ENCODE measurements around the gene ATP2B2. TPM values are rescaled to one million over a fixed set of nuclear protein-coding genes. Genes with fewer than 3 reads are reported as not detected.

The ATP2B2 gene
- polyA plus RNA-seq, 2 of the 4 experiments (the other 2 are of a cell fraction), result 0.03 to 0.04 TPM

- DNase-seq (ENCODE audit: low read depth in 1 of 2, low spot score in 1 of 2) (no peak), ATAC-seq (no peak)
- 91% methylated on average over 13 of the region's 13 CpGs for WGBS (ENCODE audit: missing lambda C conversion rate)
Measured at GRCh38 chr3:10279384-10280176, 225.8 kb downstream of the ATP2B2 start.

GRCh38 chr3:10278501-10278900, 226.9 kb downstream of the ATP2B2 start:
- DNase-seq (ENCODE audit: low read depth in 1 of 2, low spot score in 1 of 2) (no peak), FAIRE-seq (no peak), ATAC-seq (no peak; a peak in 1 of 6 replicates)
- ChIA-PET POLR2A (interaction anchor here (0.5 kb wide), 1 partner anchor 441 kb away, joined by 3 read pairs; no protein-coding TSS in a partner anchor), CTCF (no interaction called here)
- Histone ChIP-seq H3K4me3 (no peak overlapping the region), H3K4me1 (no peaks in the 10 kb centered on the region; the same call in 2 of the 3 replicates), H3K4me2 (no peak overlapping the region), H3K9me3 (no peaks in the 10 kb centered on the region), H3K27ac (no peak overlapping the region)
- WGBS (ENCODE audit: missing lambda C conversion rate), result 88% methylated on average over 1 of the region's 1 CpG
- TF ChIP-seq TP53 (CRISPR knock-in tag; IDR thresholded peaks at IDR 0.05) (no peak), POLR2A (IDR thresholded peaks at IDR 0.05; ENCODE audit: low read length) (no peak), CBX8 (IDR thresholded peaks at IDR 0.05) (no peak), RAD21 (conservative IDR thresholded peaks at IDR 0.05 in 1 of 2, IDR thresholded peaks at IDR 0.05 in 1 of 2) (no peak), HOXB5 (CRISPR knock-in tag; IDR thresholded peaks at IDR 0.05) (no peak), HOXA7 (CRISPR knock-in tag; IDR thresholded peaks at IDR 0.05) (no peak), FOSB (CRISPR knock-in tag; IDR thresholded peaks at IDR 0.05) (no peak), USF2 (IDR thresholded peaks at IDR 0.05) (no peak), EHF (CRISPR knock-in tag; IDR thresholded peaks at IDR 0.05) (no peak), CHD2 (IDR thresholded peaks at IDR 0.05; ENCODE audit: low read length, partially characterized antibody) (no peak), MAZ (IDR thresholded peaks at IDR 0.05; ENCODE audit: borderline replicate concordance, low read depth, low read length) (no peak), ZFP36 (IDR thresholded peaks at IDR 0.05; ENCODE audit: borderline replicate concordance, partially characterized antibody) (no peak), RNF2 (IDR thresholded peaks at IDR 0.05; ENCODE audit: borderline replicate concordance, low read depth) (no peak), ELK1 (IDR thresholded peaks at IDR 0.05; ENCODE audit: low read depth, low read length) (no peak), JUNB (IDR thresholded peaks at IDR 0.05) (no peak), HMGXB4 (CRISPR knock-in tag; IDR thresholded peaks at IDR 0.05; ENCODE audit: borderline replicate concordance) (no peak), TFCP2L1 (CRISPR knock-in tag; IDR thresholded peaks at IDR 0.05) (no peak)

More at GRCh38 chr3:10279384-10280176, 225.8 kb downstream of the ATP2B2 start:
- Histone ChIP-seq H3K9me3 (no peaks in the 10 kb centered on the region), H3K4me2 (no peak overlapping the region), H3K27ac (no peak overlapping the region), H3K4me3 (no peak overlapping the region), H3K4me1 (no peaks in the 10 kb centered on the region)
- TF ChIP-seq NPAS2 (CRISPR knock-in tag; IDR thresholded peaks at IDR 0.05; ENCODE audit: borderline replicate concordance) (no peak), CEBPB (IDR thresholded peaks at IDR 0.05) (no peak), EP300 (IDR thresholded peaks at IDR 0.05) (no peak), ZSCAN20 (CRISPR knock-in tag; IDR thresholded peaks at IDR 0.05) (no peak), HOXB5 (CRISPR knock-in tag; IDR thresholded peaks at IDR 0.05) (no peak), HDAC2 (IDR thresholded peaks at IDR 0.05) (no peak), ATOH8 (CRISPR knock-in tag; IDR thresholded peaks at IDR 0.05; ENCODE audit: low read depth) (no peak), CHD4 (IDR thresholded peaks at IDR 0.05; ENCODE audit: borderline replicate concordance) (no peak)
- ChIA-PET CTCF (interaction anchor here (1.2 to 2.6 kb wide), 4 partner anchors 10 to 26 kb away, joined by 3 to 16 read pairs (median 7); partner anchors contain the start of gene GHRL), POLR2A (no interaction called here)
- no peak for FAIRE-seq
